Colon (tissue), 2 donors: ENCODE results near the gene DNMT3A.
"Not testable (repeated sequence)": the region's sequence is repeated elsewhere in the genome, so short reads cannot be mapped to it uniquely, and the experiment has no call there.

Experiments
- FAIRE-seq: peaks from 2 replicates; lab custom pipeline; 2012; peaks lifted over from hg19 to GRCh38; lab: Jason Lieb, UNC
- donor health status: control.
- donor health status: control.

Gene DNMT3A

DNA sequence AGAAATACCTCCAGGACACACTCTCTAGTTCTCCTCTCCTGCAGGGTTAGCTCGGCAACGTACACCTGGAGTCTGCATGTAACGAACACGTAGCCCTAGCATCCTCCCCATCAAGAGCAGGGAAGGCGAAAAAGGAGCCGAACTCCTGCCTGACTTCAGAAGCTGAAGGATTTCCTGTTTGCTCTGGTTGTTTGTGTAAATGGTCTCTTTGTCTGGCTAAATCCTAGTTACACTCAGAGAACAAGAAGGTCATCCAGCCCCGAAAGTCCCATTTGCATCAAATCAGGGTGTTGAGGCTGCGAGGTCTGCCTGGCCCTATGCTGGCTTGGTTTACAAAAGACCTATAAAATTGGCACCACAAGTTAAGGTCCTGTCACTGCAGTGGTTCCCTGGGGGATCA lies 107.0 kb downstream of the DNMT3A start:
- no peak for FAIRE-seq

DNA sequence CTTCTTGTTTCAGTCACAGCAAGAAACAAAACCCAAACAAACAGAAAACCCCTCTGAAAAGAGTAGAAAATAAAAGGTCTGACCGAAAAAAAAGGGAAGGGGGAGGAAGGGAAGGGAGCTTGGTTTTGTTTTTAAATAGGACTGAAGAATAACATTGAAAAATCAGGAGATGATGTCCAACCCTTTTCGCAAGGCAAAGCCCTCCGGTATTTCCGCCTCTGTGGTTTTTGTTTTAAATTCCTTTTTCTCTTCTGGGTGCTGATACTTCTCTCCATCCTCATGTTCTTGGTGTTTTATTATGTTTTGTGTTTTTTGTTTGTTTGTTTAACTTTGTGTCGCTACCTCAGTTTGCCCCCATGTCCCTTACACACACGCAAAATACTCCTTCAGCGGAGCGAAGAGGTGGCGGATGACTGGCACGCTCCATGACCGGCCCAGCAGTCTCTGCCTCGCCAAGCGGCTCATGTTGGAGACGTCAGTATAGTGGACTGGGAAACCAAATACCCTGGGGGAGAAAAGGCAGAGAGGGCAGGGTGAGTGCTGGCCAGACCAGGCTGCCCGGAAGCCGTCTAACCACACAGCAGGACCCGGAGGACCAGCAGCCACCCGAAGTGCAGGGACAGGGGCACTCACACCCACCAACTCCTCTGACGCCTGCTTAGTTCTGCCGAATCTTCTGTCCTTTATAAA lies 107.7 kb downstream of the DNMT3A start:
- no peak for FAIRE-seq

GRCh38 chr2:25232248-25232825 lies 109.4 kb downstream of the DNMT3A start:
- no peak for FAIRE-seq

- no peak for FAIRE-seq
These were observed 110.8 kb downstream of the DNMT3A start for GRCh38 chr2:25230948-25231311.

DNA sequence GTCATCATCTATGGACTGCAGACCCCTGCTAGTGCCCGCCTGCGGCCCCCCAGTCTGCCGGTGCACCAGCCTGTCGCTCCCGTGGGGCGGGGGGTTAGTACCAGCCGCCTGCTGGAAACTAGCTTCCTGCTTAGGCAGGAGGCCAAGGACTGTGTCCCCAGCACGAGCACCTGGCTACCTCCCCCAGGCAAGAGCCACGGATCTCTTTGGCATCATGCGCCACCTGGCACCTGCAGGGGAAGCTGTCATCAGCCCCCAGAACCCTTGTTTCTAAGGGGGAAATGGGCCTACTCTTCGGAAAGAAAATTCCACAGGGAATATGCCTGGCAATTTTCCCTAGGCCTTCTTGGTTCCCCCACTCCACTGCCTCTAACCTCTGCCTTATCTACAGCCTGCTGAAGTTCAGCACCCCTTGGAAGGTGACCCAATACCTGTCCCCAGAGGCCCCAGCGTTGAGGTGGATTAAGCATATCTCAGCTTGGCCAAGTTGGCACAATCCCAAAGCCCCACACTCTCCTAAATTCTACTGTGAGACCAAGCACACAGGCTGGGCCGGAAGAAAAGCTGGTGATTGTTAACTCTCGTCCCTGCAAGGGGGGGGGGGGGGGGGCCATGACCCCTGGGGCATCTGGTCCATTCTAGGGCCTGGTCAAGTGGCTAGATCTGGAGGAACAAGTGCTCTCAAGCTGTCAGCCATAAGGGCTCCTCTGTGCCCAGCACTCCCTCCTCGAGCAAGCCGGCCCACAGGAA lies 111.4 kb downstream of the DNMT3A start:
- FAIRE-seq: no peak

- no peak for FAIRE-seq
These were observed 112.2 kb downstream of the DNMT3A start for GRCh38 chr2:25229279-25230197.

- no peak for FAIRE-seq
These were observed 112.9 kb downstream of the DNMT3A start for GRCh38 chr2:25228848-25229278.

GRCh38 chr2:25227576-25227975 lies 114.1 kb downstream of the DNMT3A start:
- no peak for FAIRE-seq

GRCh38 chr2:25226827-25227226 lies 114.9 kb downstream of the DNMT3A start:
- FAIRE-seq: no peak

GRCh38 chr2:25222477-25223121 lies 119.1 kb downstream of the DNMT3A start:
- FAIRE-seq: no peak

GRCh38 chr2:25221579-25221978 lies 120.1 kb downstream of the DNMT3A start:
- FAIRE-seq: no peak

DNA sequence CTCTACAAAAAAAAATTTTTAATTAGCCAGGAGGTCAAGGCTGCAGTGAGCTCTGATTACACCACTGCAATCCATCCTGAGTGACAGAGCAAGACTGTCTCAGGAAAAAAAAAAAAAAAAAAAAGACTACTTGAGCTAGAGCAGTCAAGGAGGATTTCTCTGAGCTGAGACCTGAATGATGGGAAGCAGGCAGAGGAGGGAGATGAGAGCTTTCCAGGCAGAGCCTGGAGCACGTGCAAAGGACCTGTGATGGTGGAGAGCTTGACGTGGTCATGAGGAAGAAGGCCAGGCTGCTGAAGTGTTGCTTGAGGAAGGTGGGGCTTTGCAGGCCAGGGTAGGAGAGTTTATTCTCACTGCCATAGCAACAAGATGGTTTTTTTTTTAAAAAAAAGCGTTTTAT lies 121.4 kb downstream of the DNMT3A start:
- FAIRE-seq: no peak

- FAIRE-seq: no peak
These were observed 122.1 kb downstream of the DNMT3A start for GRCh38 chr2:25219621-25220020.

DNA sequence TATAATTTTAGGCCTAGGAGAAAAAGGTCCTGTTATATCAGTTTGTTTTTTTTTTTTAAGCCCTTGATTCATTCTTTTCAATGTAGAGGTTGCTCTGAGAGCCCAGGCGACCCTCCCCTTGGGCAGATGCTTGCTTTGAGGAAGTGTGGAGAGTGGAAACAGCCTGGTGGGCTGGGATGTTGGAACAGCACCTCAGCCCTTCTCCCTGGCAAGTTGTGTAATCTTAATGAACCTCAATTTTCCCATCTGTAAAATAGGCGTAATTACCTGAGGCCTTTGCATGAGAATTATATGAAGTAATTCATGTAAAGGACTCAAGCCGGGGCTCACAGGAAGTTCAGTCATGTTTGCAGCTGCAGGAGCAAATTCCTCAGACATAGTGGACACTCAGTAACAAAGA lies 123.6 kb downstream of the DNMT3A start:
- FAIRE-seq: no peak

DNA sequence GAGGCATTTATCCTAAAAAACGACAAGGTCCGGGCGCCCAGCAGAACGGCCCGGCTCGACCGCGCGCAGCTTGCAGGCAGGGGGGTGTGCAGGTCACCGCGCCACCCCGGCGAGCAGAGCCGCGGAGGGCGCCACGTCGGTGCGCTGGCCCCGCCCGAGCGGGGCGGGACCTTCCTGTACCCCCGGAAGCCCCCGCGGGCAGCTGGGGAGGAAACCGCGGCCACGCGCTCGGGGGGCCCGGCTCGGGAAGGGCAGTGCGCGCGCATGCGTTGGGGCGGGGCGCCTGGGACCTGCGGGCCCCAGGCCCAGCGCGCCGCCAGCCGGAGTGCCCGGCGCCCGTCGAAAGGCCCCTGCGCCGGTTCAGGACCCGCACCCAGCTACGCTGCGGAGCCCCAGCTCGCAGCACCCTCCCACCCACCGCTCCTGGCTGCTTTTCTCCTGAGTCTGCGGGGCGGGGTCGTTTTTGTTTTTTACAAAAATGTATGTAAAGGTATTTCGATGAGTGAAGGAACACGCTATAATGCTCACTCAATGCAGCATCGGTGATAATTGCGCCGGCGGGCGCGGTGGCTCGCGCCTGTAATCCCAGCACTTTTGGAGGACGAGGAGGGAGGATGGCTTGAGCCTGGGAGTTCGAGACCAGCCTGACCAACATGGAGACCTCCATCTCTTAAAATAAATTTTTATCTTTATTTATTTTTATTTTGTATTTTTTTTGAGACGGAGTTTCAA lies 125.6 kb downstream of the DNMT3A start:
- FAIRE-seq: no peak

- FAIRE-seq: no peak
These were observed 126.5 kb downstream of the DNMT3A start for GRCh38 chr2:25215232-25215631.

DNA sequence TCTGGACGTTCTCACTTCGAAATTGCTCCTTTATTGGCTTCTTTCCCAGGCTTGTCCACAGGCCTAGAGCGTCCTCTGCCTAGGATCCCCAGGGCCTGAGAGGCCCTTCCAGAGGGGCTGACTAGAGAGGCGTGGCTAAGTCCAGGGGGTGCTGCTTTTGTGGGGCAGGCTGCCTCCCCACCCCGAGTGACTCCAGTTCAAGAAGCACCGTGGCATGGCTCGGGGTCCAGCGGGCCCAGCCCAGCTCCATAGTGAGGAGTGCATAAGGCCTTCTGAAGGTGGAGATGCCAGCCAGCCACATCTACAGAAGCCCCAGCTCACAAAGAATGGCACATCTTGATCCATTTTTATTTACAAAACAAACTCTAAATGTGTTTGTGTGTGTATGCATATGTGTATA lies 128.5 kb downstream of the DNMT3A start:
- FAIRE-seq: no peak

DNA sequence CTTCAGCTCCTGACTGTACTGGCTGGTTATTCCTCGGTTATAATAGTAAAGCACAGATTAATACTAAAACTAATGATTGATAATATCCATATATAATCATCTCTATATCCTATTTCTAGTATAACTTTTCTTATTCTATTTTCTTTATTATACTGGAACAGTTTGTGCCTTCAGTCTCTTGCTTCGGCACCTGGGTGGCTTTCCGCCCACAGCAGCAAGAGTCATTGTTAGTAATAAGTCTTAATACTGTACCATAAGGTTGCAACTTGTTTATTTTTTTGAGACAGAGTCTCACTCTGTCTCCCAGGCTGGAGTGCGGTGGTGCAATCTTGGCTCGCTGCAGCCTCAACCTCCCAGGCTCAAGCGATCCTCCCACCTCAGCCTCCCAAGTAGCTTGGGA lies 130.8 kb downstream of the DNMT3A start:
- not testable (repeated sequence) for FAIRE-seq

- no peak for FAIRE-seq
These were observed 134.6 kb downstream of the DNMT3A start for GRCh38 chr2:25207078-25207545.

- no peak for FAIRE-seq
These were observed 137.4 kb downstream of the DNMT3A start for GRCh38 chr2:25204190-25204838.

DNA sequence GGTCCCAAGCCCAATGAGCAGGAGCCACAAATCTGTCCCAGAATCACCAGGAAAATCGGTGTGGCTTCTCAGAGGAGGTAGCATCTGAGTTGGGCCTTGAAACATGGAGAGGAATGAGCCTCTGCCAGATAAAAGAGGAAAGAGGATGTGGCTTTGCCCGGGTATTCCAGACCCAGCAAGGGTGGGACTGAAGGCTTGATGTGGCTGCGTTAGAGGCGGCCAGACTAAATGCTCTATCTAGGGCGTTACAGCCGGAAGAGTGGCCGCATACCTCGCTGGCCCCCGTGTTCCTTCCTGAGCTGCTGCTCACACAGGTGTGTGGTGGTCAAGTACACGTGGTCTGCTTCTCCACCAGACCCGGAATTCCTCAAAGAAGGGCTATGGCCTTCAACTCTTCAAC lies 139.4 kb downstream of the DNMT3A start:
- FAIRE-seq: no peak
